HG03066 (cell line): ENCODE results near the gene CFAP119.

Experiments used
- ATAC-seq: cut with Tn5 transposase; IDR thresholded peaks from one replicate; pipeline ENCODE4 v1.9.1; 2021; ENCODE audit warnings: low read depth; ENCODE audit not compliant: unreplicated experiment

The CFAP119 gene

DNA sequence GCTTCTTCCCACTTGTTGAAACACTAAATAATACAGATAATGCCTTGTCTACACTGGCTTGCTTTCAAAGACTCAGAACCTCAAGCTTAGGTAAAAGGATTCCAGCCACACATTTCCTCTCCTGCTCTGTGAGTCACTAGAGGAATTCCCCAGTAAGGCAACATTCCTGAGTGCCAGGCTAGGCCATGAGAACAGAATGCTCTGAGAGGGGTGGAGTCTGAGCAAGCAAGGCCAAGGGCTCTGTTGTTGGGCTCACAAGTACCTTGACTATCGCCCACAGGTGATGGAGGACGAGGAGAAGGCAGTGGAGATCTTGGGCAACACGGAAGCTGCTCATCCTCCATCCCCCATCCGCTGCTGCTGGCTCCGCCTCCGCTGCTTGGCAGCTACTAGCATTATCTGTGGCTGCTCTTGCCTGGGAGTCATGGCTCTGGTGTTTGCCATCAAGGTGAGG is 20.4 kb downstream of the CFAP119 start:
- ATAC-seq: no peak

DNA sequence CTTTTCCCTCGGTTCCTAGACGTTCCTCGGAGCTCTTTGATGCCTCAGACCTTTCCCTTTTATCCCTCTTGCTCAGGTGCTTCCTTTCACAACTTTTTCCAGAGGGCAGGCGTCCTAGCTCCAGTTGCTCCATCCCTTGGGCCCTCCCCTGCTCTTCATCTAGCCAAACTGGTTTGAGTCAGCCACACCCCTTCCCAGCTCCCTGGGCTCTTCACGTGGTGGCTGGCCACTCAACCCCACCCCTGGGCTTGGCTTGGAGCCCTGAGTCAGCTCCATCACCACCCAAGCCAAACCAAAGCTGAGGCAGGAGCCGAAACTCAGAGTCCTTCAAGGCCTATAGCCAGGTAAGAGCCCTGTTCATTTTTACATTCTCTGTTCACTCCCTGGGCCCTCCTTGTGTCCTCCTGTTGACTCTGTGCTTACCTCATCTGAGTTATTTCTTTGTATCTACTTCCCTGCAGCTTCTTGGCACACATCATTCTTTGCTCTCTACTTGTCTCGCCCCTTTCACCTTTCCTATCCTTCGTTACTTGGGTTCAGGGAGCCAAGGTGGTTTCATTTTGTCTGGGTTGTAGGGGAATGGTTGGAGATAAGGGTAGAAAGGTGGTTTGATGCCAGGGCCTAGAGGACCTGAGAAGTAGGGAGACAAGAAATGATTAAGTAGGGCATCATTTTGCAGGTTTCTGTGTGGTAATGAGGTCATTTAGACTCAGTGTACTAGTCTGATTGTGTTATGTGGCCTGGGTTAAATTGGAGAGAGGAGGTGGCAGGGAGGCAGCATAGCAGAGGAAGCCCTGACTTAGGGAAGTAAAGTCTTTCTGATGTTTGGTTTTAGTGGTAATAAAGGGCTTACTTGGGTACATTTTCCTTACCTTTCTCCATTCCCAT is 21.3 kb downstream of the CFAP119 start:
- no peak for ATAC-seq

DNA sequence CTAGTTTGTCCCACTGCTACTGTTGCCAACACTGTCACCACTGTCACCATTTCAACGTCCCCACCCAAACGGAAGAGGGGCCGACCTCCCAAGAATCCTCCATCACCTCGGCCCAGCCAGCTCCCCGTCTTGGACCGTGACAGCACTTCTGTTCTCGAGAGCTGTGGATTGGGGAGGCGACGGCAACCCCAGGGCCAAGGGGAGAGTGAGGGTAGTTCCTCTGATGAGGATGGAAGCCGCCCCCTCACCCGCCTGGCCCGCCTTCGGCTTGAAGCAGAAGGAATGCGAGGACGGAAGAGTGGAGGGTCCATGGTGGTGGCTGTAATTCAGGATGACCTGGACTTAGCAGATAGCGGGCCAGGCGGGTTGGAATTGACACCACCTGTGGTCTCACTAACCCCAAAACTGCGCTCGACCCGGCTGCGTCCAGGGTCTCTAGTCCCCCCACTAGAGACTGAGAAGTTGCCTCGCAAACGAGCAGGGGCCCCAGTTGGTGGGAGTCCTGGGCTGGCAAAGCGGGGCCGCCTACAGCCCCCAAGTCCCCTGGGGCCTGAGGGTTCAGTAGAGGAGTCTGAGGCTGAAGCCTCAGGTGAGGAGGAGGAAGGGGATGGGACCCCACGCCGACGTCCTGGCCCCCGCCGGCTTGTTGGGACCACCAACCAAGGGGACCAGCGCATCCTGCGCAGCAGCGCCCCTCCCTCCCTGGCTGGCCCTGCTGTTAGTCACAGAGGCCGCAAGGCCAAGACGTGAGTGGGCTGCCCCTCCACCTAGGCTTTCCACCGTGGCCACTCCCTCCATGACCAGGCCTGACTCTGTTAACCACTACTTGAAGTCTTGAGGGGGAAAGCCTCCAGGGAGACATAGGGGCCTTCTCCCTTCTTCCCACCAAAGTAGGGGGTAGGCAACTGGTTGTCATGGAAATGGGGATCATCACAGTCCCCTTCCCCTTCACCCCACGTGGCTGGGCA is 22.6 kb downstream of the CFAP119 start:
- ATAC-seq: no peak

DNA sequence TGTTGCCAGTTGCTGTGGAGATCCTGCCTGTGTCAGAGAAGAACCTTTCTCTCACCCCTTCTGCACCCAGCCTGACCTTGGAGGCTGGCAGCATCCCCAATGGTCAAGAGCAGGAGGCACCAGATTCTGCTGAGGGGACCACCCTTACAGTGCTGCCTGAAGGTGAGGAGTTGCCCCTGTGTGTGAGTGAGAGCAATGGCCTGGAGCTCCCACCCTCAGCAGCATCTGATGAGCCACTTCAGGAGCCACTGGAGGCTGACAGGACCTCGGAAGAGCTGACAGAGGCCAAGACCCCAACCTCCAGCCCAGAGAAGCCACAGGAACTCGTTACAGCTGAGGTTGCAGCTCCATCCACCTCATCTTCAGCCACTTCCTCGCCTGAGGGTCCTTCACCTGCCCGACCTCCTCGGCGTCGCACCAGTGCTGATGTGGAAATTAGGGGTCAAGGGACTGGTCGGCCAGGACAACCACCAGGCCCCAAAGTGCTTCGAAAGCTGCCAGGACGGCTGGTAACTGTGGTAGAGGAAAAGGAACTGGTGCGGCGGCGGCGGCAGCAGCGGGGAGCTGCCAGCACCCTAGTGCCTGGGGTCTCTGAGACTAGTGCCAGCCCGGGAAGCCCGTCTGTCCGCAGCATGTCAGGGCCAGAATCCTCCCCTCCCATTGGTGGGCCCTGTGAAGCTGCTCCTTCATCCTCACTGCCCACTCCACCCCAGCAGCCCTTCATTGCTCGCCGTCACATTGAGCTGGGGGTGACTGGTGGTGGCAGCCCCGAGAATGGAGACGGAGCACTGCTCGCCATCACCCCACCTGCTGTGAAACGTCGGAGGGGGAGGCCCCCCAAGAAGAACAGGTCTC is 23.8 kb downstream of the CFAP119 start:
- ATAC-seq: no peak

DNA sequence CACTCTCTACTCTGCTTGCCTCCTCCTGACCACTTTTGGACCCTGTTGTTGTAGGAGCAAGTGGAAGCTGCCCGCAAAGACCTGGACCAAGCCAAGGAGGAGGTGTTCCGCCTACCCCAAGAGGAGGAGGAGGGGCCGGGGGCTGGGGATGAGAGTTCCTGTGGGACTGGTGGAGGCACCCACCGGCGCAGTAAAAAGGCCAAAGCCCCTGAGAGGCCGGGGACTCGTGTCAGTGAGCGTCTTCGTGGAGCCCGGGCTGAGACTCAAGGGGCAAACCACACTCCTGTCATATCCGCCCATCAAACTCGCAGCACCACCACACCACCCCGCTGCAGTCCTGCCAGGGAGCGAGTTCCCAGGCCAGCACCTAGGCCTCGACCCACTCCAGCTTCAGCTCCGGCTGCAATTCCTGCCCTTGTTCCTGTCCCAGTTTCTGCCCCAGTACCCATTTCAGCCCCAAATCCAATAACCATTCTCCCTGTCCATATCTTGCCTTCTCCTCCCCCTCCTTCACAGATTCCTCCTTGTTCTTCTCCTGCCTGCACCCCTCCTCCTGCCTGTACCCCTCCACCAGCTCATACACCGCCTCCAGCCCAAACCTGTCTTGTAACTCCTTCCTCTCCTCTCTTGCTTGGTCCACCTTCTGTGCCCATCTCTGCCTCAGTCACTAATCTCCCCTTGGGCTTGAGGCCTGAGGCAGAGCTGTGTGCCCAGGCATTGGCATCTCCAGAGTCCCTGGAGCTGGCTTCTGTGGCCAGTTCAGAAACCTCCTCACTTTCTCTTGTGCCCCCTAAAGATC is 24.7 kb downstream of the CFAP119 start:
- ATAC-seq: no peak

DNA sequence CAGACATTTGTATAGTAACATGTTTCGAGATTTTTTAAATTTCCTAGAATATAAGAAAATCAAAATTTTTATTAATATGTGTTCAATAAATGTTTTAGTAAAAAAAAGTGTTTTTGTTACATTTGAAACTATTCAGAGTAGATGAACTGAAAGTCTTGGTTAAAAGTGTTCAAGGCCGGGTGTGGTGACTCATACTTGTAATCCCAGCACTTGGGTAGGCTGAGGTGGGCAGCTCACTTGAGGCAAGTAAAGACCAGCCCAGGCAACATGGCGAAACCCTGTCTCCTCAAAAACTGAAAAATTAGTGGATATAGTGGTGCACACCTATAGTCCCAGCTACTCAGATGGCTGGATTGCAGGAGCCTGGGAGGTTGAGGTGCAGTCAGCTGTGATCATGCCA is 30.5 kb downstream of the CFAP119 start:
- no peak for ATAC-seq

DNA sequence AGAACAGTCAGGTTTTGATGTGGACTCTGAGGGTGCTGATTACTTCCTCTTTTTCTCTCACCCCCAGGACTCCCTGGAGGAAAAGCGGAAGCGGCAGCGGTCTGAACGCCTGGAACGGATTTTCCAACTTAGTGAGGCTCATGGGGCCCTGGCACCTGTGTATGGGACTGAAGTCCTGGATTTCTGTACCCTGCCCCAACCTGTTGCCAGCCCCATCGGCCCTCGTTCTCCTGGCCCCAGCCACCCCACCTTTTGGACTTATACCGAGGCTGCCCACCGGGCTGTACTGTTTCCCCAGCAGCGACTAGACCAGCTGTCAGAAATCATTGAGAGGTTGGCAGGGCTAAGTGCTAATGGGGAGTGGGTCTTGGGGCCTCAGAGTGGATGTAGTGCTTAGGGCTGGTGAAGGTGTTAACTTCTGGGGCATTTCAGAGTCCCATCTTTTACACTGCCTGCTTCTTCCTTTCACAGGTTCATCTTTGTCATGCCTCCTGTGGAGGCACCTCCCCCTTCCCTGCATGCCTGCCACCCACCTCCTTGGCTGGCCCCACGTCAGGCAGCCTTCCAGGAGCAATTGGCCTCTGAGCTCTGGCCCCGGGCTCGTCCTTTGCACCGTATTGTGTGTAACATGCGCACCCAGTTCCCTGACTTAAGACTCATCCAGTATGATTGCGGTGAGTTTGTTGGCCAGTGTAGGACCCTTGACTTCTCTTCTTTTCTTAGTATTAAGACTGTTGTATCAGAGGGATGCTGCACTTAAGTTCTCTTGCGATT is 32.8 kb downstream of the CFAP119 start:
- ATAC-seq: no peak

DNA sequence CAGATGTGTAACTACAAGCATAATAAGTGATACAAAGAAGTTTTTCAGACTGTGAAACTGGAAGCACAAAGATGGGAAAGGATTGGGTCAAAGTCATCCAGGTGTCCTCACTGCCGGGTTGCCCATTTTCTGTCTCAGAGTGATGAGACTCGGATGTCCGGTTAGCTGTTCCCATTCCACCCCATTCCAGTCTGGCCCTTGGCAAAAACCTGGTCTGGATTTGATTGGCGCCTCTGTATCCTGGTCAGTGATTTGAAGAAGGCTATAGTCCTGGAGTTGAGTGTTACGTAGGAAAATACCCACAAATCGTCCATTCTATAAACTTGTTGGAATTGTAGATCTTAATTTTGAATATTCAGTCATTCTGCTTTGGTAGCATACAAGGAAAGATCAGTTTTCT is 33.5 kb downstream of the CFAP119 start:
- no peak for ATAC-seq

DNA sequence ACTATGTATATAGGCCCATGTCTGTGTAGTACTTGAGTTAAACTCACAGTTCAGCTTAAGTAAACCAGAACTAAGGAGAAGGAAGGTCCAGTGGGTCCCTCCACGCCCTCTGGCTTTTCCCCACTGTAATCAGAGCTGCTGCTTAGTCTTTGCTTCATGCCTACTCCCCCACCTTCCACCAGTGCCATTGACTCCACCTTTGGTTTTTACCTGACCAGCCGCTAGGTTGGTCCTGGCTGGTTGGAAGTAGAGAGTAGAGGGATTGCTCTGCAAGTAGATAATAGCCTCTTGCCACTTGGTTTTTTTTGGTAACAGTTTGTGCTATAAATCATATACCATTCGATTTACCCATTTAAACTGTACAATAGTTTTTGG is 36.5 kb downstream of the CFAP119 start:
- no peak for ATAC-seq

DNA sequence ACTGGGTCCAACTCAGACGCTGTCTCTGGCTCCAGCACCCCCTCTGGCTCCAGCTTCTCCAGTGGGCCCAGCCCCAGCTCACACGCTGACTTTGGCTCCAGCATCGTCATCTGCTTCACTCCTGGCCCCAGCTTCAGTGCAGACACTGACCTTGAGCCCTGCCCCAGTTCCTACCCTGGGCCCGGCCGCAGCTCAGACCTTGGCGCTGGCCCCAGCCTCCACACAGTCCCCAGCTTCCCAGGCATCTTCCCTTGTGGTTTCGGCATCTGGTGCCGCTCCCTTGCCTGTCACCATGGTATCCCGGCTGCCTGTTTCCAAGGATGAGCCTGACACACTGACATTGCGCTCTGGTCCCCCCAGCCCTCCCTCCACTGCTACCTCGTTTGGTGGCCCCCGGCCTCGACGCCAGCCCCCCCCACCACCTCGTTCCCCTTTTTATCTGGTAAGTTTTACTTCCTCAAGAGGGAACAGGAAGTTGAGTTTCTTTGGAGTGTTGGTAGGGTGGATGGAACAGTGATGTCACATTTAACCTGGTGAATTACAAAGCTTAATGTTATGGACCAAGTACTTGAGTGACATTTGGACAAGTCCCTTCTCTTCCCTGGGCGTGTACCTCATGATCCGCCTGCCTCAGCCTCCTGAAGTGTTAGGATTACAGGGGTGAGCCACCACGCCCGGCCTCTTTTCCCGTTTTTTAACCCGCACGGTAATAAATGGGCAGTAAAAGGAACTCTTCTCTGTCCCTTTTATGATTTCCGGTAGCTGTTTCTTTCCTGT is 37.0 kb downstream of the CFAP119 start:
- no peak for ATAC-seq

DNA sequence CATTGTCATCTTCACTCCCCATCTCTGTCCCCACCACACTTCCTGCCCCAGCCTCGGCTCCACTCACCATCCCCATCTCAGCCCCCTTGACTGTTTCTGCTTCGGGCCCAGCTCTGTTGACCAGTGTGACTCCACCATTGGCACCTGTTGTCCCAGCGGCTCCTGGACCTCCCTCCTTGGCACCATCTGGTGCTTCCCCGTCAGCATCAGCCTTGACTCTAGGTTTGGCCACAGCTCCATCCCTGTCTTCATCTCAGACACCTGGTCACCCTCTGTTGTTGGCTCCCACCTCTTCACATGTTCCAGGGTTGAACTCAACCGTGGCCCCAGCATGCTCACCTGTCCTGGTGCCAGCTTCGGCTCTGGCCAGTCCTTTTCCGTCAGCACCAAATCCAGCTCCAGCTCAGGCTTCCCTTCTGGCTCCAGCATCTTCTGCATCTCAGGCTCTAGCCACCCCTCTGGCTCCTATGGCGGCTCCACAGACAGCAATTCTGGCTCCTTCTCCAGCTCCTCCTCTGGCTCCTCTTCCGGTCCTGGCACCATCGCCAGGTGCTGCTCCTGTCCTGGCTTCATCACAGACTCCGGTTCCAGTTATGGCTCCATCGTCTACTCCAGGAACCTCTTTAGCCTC is 38.0 kb downstream of the CFAP119 start:
- ATAC-seq: no peak

DNA sequence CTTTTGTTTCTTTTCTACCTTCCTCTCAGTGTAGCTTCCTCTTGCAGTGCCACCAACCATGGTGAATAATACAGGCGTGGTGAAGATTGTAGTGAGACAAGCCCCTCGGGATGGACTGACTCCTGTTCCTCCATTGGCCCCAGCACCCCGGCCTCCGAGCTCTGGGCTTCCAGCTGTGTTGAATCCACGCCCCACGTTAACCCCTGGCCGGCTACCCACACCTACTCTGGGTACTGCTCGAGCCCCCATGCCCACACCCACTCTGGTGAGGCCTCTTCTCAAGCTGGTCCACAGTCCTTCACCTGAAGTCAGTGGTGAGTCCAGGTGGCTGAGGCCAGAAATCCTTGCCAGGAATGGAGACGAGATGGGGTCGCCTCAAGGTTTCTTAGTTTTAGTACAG is 38.9 kb downstream of the CFAP119 start:
- ATAC-seq: no peak

DNA sequence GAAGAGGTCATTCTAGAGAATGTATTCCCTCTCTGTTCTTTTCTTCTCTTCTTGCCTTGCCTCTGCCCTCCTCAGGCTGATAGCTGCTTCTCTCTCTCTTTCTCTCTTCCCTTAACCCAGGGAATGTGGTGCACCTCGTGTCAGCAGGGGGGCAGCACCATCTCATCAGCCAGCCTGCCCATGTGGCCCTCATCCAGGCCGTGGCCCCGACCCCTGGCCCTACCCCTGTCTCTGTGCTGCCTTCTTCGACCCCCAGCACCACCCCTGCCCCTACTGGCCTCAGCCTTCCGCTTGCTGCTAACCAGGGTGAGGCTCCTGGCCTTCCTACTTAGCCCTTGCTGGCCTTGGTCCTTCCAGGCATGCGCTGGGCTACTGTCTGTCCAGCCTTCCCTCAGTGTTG is 39.4 kb downstream of the CFAP119 start:
- ATAC-seq: no peak

DNA sequence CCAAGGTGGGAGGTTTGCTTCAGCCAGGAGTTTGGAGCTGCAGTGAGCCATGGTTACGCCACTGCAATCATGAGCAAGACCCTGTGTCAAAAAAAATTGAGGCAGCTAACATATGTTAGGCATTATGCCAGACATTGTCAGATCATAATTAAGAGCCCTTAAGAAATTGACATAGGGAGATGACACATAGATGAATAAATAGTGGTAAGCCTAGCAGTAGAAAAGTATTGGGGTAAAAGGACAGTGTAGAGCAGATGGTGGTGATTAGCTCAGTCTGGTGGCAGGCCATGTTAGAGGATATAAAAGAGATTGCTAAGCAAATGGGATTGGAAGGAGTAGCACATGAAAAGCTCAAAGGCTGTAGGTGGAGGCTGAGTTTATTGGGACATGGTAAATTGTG is 40.3 kb downstream of the CFAP119 start:
- ATAC-seq: no peak

DNA sequence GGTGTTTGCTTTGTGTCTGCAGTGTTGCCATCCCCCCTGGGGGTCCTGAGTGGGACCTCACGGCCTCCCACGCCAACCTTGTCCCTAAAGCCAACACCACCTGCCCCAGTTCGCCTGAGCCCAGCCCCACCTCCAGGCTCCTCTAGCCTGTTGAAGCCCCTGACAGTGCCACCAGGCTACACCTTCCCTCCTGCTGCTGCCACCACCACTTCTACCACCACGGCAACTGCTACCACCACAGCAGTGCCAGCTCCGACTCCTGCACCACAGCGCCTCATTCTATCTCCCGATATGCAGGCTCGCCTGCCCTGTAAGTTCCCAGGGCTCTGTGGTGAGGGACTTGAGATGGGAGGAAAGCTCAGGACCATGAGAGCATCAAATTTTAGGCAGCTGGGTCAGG is 40.7 kb downstream of the CFAP119 start:
- no peak for ATAC-seq

DNA sequence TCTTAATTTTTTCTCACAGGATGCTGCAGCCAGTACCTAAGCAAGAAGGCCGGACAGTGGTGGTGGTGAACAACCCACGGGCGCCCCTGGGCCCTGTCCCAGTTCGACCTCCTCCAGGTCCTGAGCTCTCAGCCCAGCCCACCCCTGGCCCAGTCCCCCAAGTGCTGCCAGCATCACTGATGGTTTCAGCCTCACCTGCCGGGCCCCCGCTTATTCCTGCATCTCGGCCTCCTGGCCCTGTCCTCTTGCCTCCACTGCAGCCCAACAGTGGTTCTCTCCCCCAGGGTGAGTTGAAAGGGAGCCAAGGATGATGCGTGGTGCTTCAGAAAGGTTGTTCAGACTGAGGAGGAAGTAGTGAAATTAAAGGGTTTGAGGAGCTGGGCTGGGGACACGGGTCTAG is 41.2 kb downstream of the CFAP119 start:
- ATAC-seq: no peak

DNA sequence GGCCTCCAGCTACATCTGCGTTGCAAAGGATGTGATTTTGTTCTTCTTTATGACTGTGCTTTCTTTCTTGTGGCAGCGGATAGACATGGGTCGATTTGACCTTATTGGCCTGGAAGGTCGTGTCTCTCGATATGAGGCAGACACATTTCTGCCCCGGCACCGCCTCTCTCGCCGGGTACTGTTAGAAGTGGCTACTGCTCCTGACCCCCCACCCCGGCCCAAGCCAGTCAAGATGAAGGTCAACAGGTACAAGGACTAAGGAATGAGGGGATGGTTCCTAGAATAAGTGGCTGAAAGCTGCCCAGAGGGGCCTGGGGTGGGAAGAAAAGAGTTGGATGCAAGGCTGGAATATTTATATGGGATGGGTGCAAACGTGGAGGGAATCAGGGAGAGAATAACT is 41.8 kb downstream of the CFAP119 start:
- no peak for ATAC-seq
